ENCODE measurements around the gene MARCHF3. TPM values are rescaled to one million over a fixed set of nuclear protein-coding genes. Genes with fewer than 3 reads are reported as not detected.

MARCHF3 gene
- total and polyA plus RNA-seq, 10 of the 15 experiments (the other 5 are each of a cell fraction or from before 2014, with no cell fraction given), result 3.6 to 24.1 (median 11.3) TPM

GRCh38 chr5:126925482-126925881 lies 104.9 kb downstream of the MARCHF3 start:
- Histone ChIP-seq H3K4me2 (ENCODE audit: control insufficient read depth, insufficient read depth) (no peak overlapping the region), H4K20me1 (ENCODE audit: control insufficient read depth, insufficient read depth) (no peaks in the 10 kb centered on the region), H3K4me3 (no peak overlapping the region), H3K79me2 (ENCODE audit: control insufficient read depth, insufficient read depth, low read length) (no peaks in the 10 kb centered on the region), H3K4me1 (ENCODE audit: control insufficient read depth, insufficient read depth, low read length) (no peaks in the 10 kb centered on the region), H3K9ac (ENCODE audit: control insufficient read depth, insufficient read depth, low read length) (no peak overlapping the region), H3K36me3 (ENCODE audit: control insufficient read depth in 2 of 2, insufficient read depth in 2 of 2, low read length in 1 of 2) (no peaks in the 10 kb centered on the region; a peak in 1 of 4 replicates), H3K27ac (ENCODE audit: control insufficient read depth, insufficient read depth) (no peak overlapping the region), H2AFZ (ENCODE audit: control insufficient read depth, low read depth, low read length) (no peak overlapping the region), H3K27me3 (replicated peaks in 1 of 2; ENCODE audit: control insufficient read depth in 2 of 2, insufficient read depth in 2 of 2, low read length in 1 of 2) (no peaks in the 10 kb centered on the region), H3K9me3 (replicated peaks; ENCODE audit: control insufficient read depth, insufficient read depth, low read length) (no peaks in the 10 kb centered on the region)
- CTCF ChIA-PET, result interaction anchor here (0.8 to 1.5 kb wide), 3 partner anchors 9 to 104 kb away, joined by 3 to 4 read pairs (median 4); no protein-coding TSS in a partner anchor
- WGBS (ENCODE audit: insufficient coverage, insufficient replicate concordance, low lambda C conversion rate, missing lambda C conversion rate), result 70% methylated on average over 3 of the region's 3 CpGs
- in situ Hi-C loops (cut with MboI), result no loop called here
- RAD21 ChIA-PET (ENCODE audit: unreplicated experiment), result interaction anchor here (0.7 kb wide), 1 partner anchor 12 kb away, joined by 3 read pairs; no protein-coding TSS in a partner anchor
- BruUV-seq (replicated peaks), result no TSS peak
- POLR2A ChIA-PET, result no interaction called here
- TF ChIP-seq FOXM1 (IDR thresholded peaks at IDR 0.05; ENCODE audit: low read depth, low read length), result no peak
- no peak for TF ChIP-seq CEBPZ (IDR thresholded peaks at IDR 0.05; ENCODE audit: low read depth, low read length)
- no peak for TF ChIP-seq HDAC2 (IDR thresholded peaks at IDR 0.05)
- TF ChIP-seq TCF3 (IDR thresholded peaks at IDR 0.05; ENCODE audit: borderline replicate concordance, insufficient read depth, low read depth, low read length), result no peak
- no peak for TF ChIP-seq POU2F2 (IDR thresholded peaks at IDR 0.05; ENCODE audit: borderline replicate concordance, low read depth, low read length)
- ATAC-seq (no peak), DNase-seq (ENCODE audit: low read depth, low spot score) (no peak), FAIRE-seq (no peak)
- intact Hi-C loops (cut with micrococcal nuclease; ENCODE audit: unreplicated experiment), result no loop called here
- SMC1A ChIA-PET (ENCODE audit: uncharacterized antibody, unreplicated experiment), result interaction anchor here (0.8 to 1.2 kb wide), 4 partner anchors 10 to 20 kb away, joined by 3 to 5 read pairs (median 4); no protein-coding TSS in a partner anchor

Measured in GM12878 (cell line).